Pons (tissue), 1 donor: ENCODE data around the gene PSMC3.

ENCODE experiments used
- DNase-seq: peaks from one replicate; pipeline ENCODE4 v3.0.0-alpha.2; 2016; ENCODE audit warnings: low spot score

PSMC3 gene

DNA sequence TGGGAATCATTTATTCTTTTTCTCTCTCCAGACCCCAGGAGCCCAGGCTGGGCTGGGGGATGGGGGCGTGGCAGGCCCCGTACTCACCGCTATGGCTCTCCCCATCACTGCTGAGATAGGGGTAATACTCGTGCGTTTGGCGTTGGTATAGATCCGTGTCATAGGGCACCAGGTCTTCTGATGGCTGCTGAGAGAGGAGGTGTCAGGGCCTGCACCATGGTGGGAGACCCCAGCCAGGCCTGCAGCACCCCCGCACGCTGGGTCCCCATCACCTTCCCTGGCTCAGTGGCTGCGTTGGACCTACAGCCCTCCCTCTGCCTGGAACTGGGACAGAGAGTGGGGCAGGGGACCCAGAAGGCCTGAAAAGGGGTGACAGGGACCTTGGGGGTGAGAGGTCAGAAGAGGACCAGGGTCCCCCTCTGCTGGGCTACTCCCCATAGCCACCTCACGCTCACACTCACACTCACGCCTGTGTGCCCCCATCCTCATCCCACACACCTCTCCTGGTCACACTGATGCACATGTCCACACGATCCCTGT, 50.6 kb downstream of the PSMC3 start:
- no peak for DNase-seq

DNA sequence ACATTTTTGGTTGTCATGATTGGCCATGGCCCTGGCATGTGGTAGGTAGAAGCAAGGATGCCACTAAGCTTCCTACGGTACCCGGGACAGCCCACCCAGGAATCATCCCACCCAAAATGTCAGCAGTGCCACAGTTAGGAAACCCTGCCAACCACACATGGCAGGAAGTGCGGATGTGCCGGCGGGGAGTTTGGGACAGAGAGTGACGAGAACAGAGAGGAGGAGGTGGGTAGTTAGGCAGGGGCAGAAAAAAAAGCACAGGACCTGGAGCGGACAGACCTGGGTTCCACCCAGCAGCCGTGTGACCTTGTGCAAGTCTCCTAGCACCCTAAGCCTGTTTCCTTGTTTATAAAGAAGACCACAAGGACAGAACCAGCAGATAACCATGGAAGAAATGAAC, 51.2 kb downstream of the PSMC3 start:
- DNase-seq = no peak

DNA sequence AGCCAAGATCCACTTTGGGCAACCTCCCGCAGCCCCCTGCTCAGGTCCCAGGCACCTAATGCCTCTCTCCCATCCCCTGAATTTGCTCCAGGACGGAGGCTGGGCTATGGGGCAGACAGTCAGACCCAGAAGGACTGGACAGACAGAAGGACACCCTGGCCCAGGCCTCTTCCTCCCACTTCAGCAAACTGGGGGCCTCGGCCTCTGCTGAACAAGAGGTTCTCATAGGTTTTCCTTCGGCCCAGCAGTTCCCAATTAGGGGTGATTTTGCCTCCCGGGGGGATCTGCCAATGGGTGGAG, 51.6 kb downstream of the PSMC3 start:
- no peak for DNase-seq

DNA sequence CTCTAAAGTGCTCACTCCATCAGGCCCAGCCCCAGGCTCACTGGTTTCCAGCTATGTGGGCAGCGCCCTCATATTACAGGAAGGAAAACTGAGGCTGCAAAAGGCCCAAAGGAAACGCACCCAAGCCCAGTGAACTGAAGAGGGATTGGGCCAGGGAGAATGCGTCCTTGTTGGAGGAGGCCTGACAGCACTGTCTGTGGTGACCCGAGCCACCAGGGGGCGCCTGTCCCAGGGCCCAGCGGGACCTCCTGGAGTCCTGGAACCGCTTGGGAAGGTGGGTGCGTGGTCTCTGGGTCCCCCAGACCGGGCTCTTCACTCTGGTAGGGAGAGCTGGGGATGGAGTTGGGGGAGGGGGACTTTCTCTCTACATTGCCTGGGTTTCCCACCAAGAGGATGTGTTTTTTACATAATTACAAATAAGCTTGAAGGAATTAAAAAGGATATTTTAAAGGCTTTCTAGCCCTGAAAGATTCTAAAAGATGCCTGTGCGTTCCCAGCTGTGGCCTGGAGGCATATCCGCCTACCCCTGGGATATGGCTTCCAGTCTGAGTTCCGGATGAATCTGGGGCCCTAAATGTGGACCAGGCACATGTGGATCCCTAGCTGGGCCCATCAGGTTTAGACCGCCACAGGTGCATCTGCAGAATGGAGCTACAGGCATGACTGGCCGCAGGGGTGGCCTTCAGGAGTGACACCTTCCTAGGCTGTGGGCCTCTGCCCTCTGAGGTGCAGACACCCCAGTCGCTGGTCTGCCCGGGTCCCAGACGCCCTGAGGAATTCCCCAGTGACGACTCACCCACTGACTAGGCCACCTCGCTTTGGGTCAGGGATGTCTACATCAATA, 52.1 kb downstream of the PSMC3 start:
- DNase-seq = peak; percentile 57

DNA sequence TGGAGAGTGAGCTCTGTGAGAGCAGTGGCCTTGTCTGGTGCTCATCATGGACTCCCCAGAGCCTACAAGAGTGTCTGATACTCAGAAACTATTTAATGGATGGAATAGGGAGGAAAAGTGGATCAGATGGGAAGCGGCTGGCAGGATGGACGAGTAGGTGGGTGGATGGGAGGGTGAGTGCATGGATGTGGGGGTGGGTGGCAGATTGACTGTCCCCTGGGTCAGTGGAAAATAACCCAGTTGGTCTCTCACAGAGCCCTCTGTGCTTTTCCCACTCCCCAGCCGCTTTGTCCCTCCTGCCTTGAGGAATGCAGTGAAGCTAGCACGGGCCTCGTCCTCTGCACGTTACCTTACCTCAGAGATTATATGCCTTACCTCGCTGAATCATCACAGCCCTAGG, 53.8 kb downstream of the PSMC3 start:
- DNase-seq = no peak

DNA sequence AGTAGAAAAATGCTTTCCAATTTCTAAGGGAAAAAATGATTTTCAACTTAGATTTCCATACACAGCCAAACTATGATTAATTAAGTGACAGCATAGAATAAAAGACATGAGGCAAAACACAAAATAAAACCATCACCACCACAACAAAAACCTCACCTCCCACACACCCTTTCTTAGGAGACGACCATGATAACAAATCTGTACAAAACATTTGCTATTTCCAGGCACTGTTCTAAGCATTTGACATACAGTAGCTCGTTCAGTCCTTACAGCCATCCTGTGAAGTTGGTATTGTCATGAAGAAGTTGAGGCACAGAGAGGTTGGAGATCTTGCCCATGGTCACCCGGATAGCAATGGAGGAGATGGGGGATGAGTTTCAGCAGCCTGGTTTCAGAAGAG, 56.6 kb downstream of the PSMC3 start:
- no peak for DNase-seq
